GM18909 (cell line): ENCODE results near the gene AIDA.
A peak's percentile ranks its signal among the peaks of the same experiment; 100 is the strongest.

Experiments
- ATAC-seq: cut with Tn5 transposase; IDR thresholded peaks from one replicate; pipeline ENCODE4 v1.9.1; 2021; ENCODE audit warnings: mild to moderate bottlenecking; ENCODE audit not compliant: unreplicated experiment, poor library complexity

The AIDA gene

DNA sequence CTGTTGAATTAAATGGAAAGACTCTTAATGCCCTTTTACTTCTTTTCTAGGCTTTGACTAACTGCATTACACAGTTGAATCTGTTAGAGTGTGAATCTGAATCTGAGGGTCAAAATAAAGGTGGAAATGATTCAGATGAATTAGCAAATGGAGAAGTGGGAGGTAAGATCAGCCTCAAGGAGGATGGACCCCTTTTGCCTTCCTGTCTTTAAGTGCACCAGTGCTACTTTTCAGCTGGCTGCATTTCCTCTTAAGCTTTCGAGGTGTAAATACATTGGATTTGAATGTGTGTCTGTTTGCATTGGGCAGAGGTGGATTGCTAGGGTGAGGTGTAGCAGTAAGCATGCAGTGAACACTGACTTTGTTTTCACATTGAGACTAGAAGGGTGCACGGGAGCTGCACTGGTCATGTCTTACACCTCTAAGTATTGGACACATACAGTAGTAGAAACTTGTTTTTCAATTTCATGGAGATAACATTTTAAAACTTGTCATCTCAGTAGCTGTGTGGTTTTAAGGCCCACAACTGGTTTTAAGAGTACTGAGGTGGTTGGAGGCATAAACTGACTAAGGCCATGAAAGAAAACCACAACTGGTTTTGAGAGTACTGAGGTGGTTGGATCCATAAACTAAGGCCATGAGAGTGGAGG lies 59.0 kb downstream of the AIDA start:
- peak; percentile 69 for ATAC-seq

DNA sequence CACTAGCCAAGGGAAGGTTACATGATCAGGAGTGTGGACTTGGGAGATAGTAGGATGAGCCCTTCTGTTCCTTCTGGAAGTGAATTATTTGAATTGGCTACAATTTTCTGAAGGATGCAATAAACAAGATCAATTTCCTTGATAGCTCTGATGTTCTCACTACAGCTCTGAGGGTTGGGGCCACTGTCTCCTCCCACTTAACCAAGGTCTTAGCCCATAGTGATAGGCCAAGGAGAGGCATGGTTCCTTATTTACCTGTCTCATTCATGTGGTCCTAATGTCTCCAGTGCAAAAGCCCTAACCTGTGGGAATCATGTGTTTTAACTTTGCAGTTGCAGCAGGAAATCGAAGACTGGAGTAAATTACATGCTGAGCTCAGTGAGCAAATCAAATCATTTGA lies 59.6 kb downstream of the AIDA start:
- ATAC-seq, result no peak

- ATAC-seq, result no peak
Measured at GRCh38 chr1:222644636-222644980, 67.7 kb downstream of the AIDA start.

- ATAC-seq, result peak; percentile 98
Measured at GRCh38 chr1:222643938-222644635, 68.2 kb downstream of the AIDA start.

DNA sequence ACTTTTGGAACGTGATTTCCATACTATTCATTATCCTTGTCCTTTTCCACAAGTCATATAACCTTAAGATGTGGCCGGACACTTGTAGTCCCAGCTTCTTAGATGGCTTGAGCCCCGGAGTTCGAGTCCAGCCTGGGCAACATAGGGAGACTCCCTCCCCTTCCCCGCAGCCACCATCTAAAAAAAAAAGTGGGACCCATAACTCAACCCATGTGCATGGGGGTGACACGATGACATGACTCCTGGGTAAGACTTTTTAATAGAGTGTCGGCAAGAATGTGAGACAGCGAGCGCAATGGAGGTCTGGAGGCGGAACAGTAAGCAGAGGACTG lies 68.7 kb downstream of the AIDA start:
- no peak for ATAC-seq

- ATAC-seq, result no peak
Measured at GRCh38 chr1:222642468-222642867, 69.8 kb downstream of the AIDA start.

DNA sequence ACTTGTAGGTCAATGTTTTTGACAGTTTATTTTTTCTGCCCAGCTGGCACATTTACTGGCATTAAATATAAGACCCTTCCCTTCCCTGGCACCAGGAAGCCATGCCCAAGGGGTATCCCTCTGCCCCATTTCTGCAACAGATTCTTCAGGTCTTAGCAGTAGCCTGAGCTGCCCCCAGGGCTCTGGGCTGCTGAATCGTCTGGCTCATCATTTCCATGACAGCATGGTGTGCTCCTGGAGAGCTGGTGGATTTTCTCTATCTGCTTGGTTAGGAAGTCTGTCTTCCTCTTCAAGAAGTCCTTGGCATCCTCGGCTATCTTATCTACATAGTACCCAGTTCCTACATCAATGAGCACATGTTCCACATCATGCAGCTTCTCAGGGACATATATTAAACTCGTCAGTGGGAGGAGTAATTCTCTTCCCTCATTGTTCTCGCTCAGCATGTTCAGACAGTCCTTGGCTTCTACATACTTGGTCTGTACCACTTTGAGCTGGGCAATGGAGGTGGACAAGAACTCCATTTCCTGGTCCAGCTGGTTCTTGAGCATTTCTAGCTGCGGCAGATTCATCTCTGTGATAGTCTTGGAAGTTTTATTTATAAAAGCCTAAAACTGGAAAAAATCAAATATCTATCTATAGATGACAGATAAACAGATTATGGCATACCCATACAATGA lies 70.9 kb downstream of the AIDA start:
- no peak for ATAC-seq

- ATAC-seq, result peak; percentile 90
Measured at GRCh38 chr1:222634180-222635013, 77.9 kb downstream of the AIDA start.

DNA sequence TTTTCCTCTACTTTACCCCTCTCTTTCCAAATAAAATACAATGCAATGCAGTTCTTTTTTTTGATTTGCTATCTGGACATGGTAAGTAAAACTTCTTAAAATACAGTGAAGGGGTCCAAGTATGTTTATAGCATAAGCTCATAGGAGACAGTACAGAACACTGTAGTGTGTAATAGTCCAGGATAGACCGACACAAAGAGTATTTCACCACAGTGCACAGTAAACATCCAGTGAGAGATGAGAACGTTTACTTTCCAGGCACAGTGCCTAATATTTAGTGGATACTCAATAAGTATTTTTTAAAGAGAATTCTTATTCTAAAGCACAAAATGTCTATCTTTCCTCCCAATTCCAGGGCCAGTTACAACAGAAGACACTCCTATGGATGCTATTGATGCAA lies 79.5 kb downstream of the AIDA start:
- no peak for ATAC-seq

- no peak for ATAC-seq
Measured at GRCh38 chr1:222631611-222632208, 80.6 kb downstream of the AIDA start.

GRCh38 chr1:222629921-222630535 lies 82.3 kb downstream of the AIDA start:
- no peak for ATAC-seq

DNA sequence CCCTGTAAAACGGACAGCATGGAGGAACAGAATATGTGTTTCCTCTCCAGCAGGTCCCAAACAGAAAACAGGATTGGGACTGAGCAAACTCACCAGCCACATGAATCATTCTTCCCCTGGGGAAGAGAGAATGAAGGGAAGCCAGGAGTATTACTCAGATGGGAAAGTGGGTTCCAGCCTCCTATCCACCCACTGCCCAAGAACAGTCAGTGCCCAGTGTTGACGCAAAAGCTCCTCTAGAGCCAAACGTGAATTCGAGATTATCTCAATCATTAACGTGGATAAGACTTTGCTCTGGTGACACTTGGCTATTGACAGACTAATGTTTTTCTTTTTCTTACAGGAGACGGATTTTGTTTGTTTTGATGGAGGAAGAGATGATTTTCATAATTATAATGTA lies 85.1 kb downstream of the AIDA start:
- ATAC-seq, result no peak

DNA sequence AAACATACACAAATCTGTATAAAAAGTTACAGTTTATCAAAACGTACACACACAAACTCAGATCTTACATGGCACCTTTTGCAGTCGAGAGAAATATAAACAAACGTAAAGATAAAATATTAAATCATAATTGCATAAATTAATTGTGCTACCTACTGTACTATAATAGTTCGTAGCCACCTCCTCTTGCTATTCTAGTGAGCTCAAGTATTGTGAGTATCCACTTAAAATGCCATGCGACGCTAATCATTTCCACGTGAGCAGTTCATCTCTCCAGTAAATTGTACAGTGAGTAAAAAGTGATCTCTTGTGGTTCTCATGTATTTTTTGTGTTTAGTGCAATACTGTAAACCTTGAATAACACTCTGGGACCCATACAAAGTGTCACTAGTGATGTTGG lies 88.1 kb downstream of the AIDA start:
- ATAC-seq, result no peak

GRCh38 chr1:222623458-222623857 lies 88.8 kb downstream of the AIDA start:
- no peak for ATAC-seq

- ATAC-seq, result no peak
Measured at GRCh38 chr1:222622765-222623164, 89.5 kb downstream of the AIDA start.

DNA sequence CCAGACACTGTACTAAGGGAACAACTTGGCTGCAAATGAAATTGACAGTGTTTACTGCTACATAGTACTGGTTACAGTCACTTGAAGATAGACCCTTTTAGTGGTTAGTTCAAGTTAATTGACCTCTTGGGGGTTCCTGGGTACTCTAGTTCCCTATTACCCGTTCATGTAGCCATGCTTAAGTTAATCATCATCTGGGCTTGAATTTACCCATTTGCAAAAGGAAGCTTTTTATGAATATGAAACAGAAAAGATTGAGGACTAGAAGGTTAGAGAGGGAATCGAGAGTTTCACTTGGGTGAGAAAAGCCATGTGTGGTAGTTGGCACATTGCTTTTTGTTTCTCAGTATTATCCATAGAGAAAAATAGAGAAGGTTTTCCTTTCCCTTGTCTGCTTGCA lies 91.7 kb downstream of the AIDA start:
- ATAC-seq, result peak; percentile 52

DNA sequence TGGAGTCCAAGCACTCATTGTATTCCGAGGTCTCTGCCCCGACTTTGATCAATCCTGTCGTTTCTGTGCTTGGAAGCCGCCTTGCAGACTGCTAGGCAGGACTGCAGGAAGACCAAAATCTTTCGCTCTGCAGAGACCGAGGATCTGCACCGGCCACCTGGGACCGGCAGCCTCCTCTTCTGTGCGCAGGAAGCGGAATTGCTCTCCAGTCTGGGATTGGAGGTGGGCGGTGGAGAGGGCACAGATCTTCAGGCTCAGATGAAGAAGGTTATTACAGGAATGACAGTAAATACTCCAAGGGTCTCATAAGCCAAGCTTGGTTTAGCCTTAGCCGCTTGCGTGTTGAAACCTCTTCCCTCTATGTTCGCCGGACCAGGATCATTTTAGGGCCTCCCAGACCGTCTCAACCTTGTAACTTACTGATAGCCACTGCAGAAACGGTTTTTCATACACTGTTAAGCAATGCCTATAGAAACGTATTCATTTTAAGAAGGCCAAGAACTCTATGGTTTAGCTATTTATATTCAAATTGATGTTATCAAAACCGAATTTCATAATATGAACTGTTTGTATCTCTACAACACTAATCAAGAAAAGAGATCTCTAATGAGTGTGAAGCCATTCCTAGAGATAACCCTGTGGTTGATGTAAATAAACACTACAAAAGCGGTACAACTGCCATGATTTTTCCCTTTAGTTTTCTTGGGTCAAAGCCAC lies 93.3 kb downstream of the AIDA start:
- no peak for ATAC-seq
